ENCODE results near the gene ROR2.
"Not testable (repeated sequence)": the region's sequence is repeated elsewhere in the genome, so short reads cannot be mapped to it uniquely, and the experiment has no call there.

The ROR2 gene

GRCh38 chr9:91795598-91796241 lies 154.3 kb downstream of the ROR2 start:
- DNase-seq, result no peak

DNA sequence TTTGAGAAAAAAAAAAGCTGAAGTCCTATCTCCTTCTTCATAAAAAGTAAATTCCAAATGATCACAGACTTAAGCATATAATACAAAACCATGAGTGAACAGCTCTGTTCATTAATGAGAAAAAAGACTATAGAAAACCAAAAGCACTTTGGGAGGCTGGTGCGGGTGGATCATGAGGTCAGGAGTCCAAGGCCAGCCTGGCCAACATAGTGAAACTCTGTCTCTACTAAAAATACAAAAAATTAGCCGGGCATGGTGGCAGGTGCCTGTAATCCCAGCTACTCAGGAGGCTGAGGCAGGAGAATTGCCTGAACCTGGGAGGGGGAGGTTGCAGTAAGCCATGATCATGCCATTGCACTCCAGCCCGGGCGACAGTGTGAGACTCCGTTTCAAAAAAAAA lies 156.7 kb downstream of the ROR2 start:
- not testable (repeated sequence) for DNase-seq

- no peak for DNase-seq
These were observed 159.1 kb downstream of the ROR2 start for GRCh38 chr9:91790917-91791316.

GRCh38 chr9:91789941-91790340 lies 160.1 kb downstream of the ROR2 start:
- DNase-seq, result no peak

- no peak for DNase-seq
These were observed 162.1 kb downstream of the ROR2 start for GRCh38 chr9:91787931-91788330.

DNA sequence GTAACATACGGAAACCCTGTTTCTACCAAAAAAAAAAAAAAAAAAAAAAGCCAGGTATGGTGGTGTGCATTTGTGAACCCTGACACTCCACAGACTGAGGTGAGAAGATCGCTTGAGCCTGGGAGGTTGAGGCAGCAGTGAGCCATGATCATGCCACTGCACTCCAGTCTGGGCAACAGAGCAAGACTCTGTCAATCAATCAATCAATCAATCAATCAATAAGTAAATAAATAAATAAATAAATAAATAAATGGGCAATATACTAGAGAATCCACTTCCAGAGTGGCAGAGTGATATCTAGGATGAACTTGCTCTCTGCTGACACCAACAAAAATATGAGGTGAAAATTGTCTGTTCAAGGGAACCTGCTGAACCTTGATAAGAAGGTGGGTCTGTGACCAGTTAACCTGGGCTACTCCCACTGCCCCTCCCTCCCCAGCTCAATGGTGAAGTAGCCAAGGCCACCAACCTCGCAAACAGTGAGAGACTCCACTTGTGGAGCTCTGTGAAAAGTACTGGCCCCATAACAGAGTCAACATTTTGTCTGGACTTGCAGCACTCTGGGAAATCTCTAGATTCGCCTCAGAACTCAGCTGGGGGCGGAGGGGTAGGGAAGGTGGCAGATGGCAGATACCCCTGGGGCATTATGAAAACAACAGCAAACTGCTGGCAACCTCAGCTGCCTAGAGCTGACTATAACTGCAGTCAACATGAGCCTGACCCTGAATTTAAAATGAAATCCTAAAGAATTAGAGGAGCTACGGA lies 163.7 kb downstream of the ROR2 start:
- no peak for DNase-seq

- no peak for DNase-seq
These were observed 164.6 kb downstream of the ROR2 start for GRCh38 chr9:91785447-91785842.

GRCh38 chr9:91784673-91785446 lies 165.2 kb downstream of the ROR2 start:
- no peak for DNase-seq

- no peak for DNase-seq
These were observed 166.0 kb downstream of the ROR2 start for GRCh38 chr9:91783876-91784672.

- DNase-seq, result no peak
These were observed 166.6 kb downstream of the ROR2 start for GRCh38 chr9:91783411-91783810.

DNA sequence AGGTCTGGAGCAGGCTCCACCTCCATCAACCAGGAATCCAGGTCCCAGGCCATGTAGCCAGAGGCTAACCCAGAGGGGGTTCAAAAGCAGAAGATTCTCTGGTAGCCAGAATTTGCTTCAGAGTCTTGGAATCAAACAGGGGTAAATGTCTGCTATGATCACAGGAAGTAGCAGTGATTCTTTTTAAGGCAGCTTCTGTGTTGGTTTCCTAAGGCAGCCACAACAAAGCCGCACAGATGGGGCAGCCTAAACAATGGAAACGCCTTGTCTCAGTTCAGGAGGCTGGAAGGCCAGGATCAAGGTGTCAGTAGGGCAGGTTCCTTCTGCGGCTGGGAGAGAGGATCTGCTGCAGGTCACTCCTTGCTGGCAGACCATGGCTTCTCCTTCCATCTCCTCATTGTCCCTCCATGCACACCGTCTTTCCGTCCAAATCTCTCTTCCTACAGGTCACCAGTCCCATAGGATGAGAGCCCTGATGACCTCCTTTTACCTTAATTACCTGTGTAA lies 167.3 kb downstream of the ROR2 start:
- no peak for DNase-seq

- no peak for DNase-seq
These were observed 168.1 kb downstream of the ROR2 start for GRCh38 chr9:91781906-91782305.

DNA sequence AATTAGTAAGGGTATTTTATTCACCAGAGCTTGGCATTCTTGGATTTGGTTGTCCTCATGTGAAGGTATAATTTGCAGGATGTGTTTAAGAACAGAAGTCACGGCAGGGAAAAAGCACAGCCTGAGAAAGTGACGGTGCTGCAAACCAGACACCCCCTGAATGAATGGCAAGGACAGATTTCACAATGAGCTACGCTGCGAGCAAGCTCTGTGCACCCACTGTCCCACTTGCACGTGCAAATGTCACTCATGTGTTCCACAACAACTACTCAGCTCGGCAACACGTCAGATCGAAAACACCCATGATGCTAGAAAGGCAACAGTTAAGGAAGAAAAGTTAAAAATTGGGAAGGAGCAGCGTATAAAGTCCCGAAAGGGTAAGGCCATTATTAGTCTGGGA lies 168.9 kb downstream of the ROR2 start:
- no peak for DNase-seq

GRCh38 chr9:91778031-91778430 lies 172.0 kb downstream of the ROR2 start:
- DNase-seq, result no peak

- no peak for DNase-seq
These were observed 172.7 kb downstream of the ROR2 start for GRCh38 chr9:91777292-91777830.

- DNase-seq, result no peak
These were observed 173.4 kb downstream of the ROR2 start for GRCh38 chr9:91776409-91777291.

GRCh38 chr9:91775708-91776028 lies 174.4 kb downstream of the ROR2 start:
- peak; percentile 13 for DNase-seq

- DNase-seq, result no peak
These were observed 174.9 kb downstream of the ROR2 start for GRCh38 chr9:91775011-91775707.

DNA sequence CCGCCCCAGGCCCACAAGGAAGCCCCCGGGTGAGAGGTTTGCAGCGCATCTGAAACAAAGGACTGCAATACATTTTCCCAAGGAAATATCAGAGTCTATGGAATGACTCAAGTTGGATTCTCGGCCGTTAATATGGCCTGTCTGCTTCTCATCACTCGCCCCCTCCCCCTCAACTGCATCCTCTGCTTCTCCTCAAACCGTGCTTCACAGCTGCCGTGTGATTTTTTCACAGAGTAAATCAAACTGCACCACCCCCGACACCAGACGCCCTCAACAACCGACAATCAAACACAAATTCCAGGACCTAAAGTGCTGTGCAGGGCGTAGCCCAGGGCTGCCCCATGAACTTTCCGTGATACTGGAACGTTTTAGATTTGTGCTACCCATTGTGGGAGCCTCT lies 176.9 kb downstream of the ROR2 start:
- DNase-seq, result no peak

- DNase-seq, result no peak
These were observed 178.2 kb downstream of the ROR2 start for GRCh38 chr9:91771864-91772263.

- no peak for DNase-seq
These were observed 179.0 kb downstream of the ROR2 start for GRCh38 chr9:91771027-91771426.
